ENCODE measurements around the gene LIN7B. TPM values are rescaled to one million over a fixed set of nuclear protein-coding genes. Genes with fewer than 3 reads are reported as not detected.

The LIN7B gene
- total and polyA plus RNA-seq, 2 of the 13 experiments (the other 11 are each of a cell fraction or from before 2014, with no cell fraction given): 5.3 to 7.6 TPM

DNA sequence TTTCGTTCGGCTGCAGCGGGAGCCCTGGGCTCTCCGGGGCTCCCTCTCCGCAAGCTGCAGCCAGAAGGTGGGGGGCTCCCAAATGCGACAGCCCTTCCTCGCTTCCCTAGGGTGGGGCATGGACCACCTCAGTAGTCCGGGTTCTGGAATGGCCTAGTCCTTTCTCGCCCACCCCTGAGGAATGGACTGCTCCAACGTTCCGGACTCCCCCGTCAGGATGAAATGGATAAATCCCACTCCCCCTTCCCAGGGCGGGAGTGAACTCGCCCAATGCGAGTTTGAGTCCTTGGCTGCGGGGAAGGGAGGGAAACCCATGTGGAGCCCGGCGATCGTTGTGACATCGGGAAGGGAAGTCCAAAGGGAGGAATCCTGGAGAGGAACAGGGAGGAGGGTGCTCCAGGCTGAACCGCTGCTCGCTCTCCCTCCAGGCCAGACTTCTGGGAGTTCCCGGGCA, 35.5 kb downstream of the LIN7B start (continued):
- TF ChIP-seq RBM39 (IDR thresholded peaks at IDR 0.05; ENCODE audit: low read depth, low read length, poor library complexity, severe bottlenecking): no peak
- peak; percentile 95 for TF ChIP-seq FOXK2 (IDR thresholded peaks at IDR 0.05)
- TF ChIP-seq SMAD1 (CRISPR knock-in tag; IDR thresholded peaks at IDR 0.05; ENCODE audit: borderline replicate concordance, low read depth): peak; percentile 66; the same call in 1 of the 2 replicates
- no peak for TF ChIP-seq ZNF644 (CRISPR knock-in tag; IDR thresholded peaks at IDR 0.05; ENCODE audit: low read depth)
- TF ChIP-seq SP2 (CRISPR knock-in tag; IDR thresholded peaks at IDR 0.05): no peak
- TF ChIP-seq RAD21 (CRISPR knock-in tag; IDR thresholded peaks at IDR 0.05): no peak
- TF ChIP-seq CREM (IDR thresholded peaks at IDR 0.05): no peak
- TF ChIP-seq CREM (CRISPR knock-in tag; IDR thresholded peaks at IDR 0.05): no peak
- no peak for TF ChIP-seq ZSCAN22 (CRISPR knock-in tag; IDR thresholded peaks at IDR 0.05)
- peak; percentile 24; the same call in 1 of the 2 replicates for TF ChIP-seq ZSCAN25 (CRISPR knock-in tag; IDR thresholded peaks at IDR 0.05)
- no peak for TF ChIP-seq ISL2 (CRISPR knock-in tag; IDR thresholded peaks at IDR 0.05)
- TF ChIP-seq KDM5A (IDR thresholded peaks at IDR 0.05; ENCODE audit: borderline replicate concordance, low read length): peak; percentile 56; the same call in 1 of the 2 replicates
- TF ChIP-seq, protein P1, sequence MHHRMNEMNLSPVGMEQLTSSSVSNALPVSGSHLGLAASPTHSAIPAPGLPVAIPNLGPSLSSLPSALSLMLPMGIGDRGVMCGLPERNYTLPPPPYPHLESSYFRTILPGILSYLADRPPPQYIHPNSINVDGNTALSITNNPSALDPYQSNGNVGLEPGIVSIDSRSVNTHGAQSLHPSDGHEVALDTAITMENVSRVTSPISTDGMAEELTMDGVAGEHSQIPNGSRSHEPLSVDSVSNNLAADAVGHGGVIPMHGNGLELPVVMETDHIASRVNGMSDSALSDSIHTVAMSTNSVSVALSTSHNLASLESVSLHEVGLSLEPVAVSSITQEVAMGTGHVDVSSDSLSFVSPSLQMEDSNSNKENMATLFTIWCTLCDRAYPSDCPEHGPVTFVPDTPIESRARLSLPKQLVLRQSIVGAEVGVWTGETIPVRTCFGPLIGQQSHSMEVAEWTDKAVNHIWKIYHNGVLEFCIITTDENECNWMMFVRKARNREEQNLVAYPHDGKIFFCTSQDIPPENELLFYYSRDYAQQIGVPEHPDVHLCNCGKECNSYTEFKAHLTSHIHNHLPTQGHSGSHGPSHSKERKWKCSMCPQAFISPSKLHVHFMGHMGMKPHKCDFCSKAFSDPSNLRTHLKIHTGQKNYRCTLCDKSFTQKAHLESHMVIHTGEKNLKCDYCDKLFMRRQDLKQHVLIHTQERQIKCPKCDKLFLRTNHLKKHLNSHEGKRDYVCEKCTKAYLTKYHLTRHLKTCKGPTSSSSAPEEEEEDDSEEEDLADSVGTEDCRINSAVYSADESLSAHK (CRISPR knock-in tag; IDR thresholded peaks at IDR 0.05; ENCODE audit: borderline replicate concordance): 0 out of 2 replicates have a peak, but pooled peaks have one; percentile 16
- TF ChIP-seq, protein P2, sequence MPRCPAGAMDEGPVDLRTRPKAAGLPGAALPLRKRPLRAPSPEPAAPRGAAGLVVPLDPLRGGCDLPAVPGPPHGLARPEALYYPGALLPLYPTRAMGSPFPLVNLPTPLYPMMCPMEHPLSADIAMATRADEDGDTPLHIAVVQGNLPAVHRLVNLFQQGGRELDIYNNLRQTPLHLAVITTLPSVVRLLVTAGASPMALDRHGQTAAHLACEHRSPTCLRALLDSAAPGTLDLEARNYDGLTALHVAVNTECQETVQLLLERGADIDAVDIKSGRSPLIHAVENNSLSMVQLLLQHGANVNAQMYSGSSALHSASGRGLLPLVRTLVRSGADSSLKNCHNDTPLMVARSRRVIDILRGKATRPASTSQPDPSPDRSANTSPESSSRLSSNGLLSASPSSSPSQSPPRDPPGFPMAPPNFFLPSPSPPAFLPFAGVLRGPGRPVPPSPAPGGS (CRISPR knock-in tag; IDR thresholded peaks at IDR 0.05): no peak; the same call in 1 of the 2 replicates
- TF ChIP-seq TP53 (CRISPR knock-in tag; conservative IDR thresholded peaks at IDR 0.05): no peak
- TF ChIP-seq ZNF605 (CRISPR knock-in tag; IDR thresholded peaks at IDR 0.05): peak; percentile 67; the same call in 1 of the 2 replicates
- TF ChIP-seq, protein P3, sequence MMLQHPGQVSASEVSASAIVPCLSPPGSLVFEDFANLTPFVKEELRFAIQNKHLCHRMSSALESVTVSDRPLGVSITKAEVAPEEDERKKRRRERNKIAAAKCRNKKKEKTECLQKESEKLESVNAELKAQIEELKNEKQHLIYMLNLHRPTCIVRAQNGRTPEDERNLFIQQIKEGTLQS (CRISPR knock-in tag; IDR thresholded peaks at IDR 0.05): no peak
- TF ChIP-seq ZNF781 (CRISPR knock-in tag; IDR thresholded peaks at IDR 0.05; ENCODE audit: borderline replicate concordance, not compliant biosample characterization): peak; percentile 73
- no peak for TF ChIP-seq ZNF678 (CRISPR knock-in tag; IDR thresholded peaks at IDR 0.05)
- TF ChIP-seq SRY (CRISPR knock-in tag; IDR thresholded peaks at IDR 0.05): no peak; the same call in 1 of the 2 replicates
- TF ChIP-seq JUNB (CRISPR knock-in tag; IDR thresholded peaks at IDR 0.05; ENCODE audit: borderline replicate concordance): no peak
- TF ChIP-seq ZNF547 (CRISPR knock-in tag; IDR thresholded peaks at IDR 0.05): 0 out of 2 replicates have a peak, but pooled peaks have one; percentile 89
- TF ChIP-seq, protein P4, sequence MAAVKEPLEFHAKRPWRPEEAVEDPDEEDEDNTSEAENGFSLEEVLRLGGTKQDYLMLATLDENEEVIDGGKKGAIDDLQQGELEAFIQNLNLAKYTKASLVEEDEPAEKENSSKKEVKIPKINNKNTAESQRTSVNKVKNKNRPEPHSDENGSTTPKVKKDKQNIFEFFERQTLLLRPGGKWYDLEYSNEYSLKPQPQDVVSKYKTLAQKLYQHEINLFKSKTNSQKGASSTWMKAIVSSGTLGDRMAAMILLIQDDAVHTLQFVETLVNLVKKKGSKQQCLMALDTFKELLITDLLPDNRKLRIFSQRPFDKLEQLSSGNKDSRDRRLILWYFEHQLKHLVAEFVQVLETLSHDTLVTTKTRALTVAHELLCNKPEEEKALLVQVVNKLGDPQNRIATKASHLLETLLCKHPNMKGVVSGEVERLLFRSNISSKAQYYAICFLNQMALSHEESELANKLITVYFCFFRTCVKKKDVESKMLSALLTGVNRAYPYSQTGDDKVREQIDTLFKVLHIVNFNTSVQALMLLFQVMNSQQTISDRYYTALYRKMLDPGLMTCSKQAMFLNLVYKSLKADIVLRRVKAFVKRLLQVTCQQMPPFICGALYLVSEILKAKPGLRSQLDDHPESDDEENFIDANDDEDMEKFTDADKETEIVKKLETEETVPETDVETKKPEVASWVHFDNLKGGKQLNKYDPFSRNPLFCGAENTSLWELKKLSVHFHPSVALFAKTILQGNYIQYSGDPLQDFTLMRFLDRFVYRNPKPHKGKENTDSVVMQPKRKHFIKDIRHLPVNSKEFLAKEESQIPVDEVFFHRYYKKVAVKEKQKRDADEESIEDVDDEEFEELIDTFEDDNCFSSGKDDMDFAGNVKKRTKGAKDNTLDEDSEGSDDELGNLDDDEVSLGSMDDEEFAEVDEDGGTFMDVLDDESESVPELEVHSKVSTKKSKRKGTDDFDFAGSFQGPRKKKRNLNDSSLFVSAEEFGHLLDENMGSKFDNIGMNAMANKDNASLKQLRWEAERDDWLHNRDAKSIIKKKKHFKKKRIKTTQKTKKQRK (IDR thresholded peaks at IDR 0.05; ENCODE audit: low read length): no peak
- peak; percentile 53; the same call in 1 of the 2 replicates for TF ChIP-seq ZNF709 (CRISPR knock-in tag; IDR thresholded peaks at IDR 0.05)
- no peak for TF ChIP-seq JUN (CRISPR knock-in tag; IDR thresholded peaks at IDR 0.05)

Data from HepG2 (cell line).